Epidermal melanocyte (primary cell): Measurements from ENCODE around the gene PODN.

Experiments used
- DNase-seq: peaks from one replicate; pipeline ENCODE4 v3.0.0; 2011; ENCODE audit warnings: low spot score; ENCODE audit not compliant: insufficient read length

Gene PODN

GRCh38 chr1:53061859-53062707, at the start of gene PODN:
Gene PODN (plus strand): TSS chr1:53062213. CDS start chr1:53069856, 7,643 bp downstream.
- DNase-seq: peak; percentile 50

- peak; percentile 83 for DNase-seq
Observed at GRCh38 chr1:53014791-53015507, 47.1 kb upstream of the PODN start.

GRCh38 chr1:53015508-53015860, 46.5 kb upstream of the PODN start:
- DNase-seq: no peak

- no peak for DNase-seq
Observed at GRCh38 chr1:53016705-53017104, 45.3 kb upstream of the PODN start.

GRCh38 chr1:53020588-53020987, 41.4 kb upstream of the PODN start:
- DNase-seq: no peak

GRCh38 chr1:53022179-53022578, 39.8 kb upstream of the PODN start:
- DNase-seq: no peak

- no peak for DNase-seq
Observed at GRCh38 chr1:53023546-53023945, 38.5 kb upstream of the PODN start.

GRCh38 chr1:53024117-53024516, 37.9 kb upstream of the PODN start:
- no peak for DNase-seq

- no peak for DNase-seq
Observed at GRCh38 chr1:53025034-53025768, 36.8 kb upstream of the PODN start.

- no peak for DNase-seq
Observed at GRCh38 chr1:53025769-53026112, 36.3 kb upstream of the PODN start.

GRCh38 chr1:53026254-53026653, 35.8 kb upstream of the PODN start:
- no peak for DNase-seq

- DNase-seq: no peak
Observed at GRCh38 chr1:53031732-53032131, 30.3 kb upstream of the PODN start.

- no peak for DNase-seq
Observed at GRCh38 chr1:53037159-53037558, 24.9 kb upstream of the PODN start.

- DNase-seq: no peak
Observed at GRCh38 chr1:53038566-53038965, 23.4 kb upstream of the PODN start.

GRCh38 chr1:53043271-53043670, 18.7 kb upstream of the PODN start:
- no peak for DNase-seq

GRCh38 chr1:53044926-53045325, 17.1 kb upstream of the PODN start:
- no peak for DNase-seq

- no peak for DNase-seq
Observed at GRCh38 chr1:53046930-53047329, 15.1 kb upstream of the PODN start.

GRCh38 chr1:53047737-53048736, 14.0 kb upstream of the PODN start:
- DNase-seq: no peak

GRCh38 chr1:53048960-53049573, 12.9 kb upstream of the PODN start:
- no peak for DNase-seq

GRCh38 chr1:53049574-53049967, 12.4 kb upstream of the PODN start:
- no peak for DNase-seq

- DNase-seq: no peak
Observed at GRCh38 chr1:53050310-53050709, 11.7 kb upstream of the PODN start.
